Right lobe of liver (tissue), 4 donors: ENCODE data around the gene PCDH17.

Experiments
- CTCF ChIP-seq, 4 donors: fragments of 200-600 bp in 3 of 4; fragments of 450-650 bp in 1 of 4; IDR thresholded peaks; one replicate each; pipeline versions ENCODE4 v1.5.1 to v1.8.0; 2016 to 2022; ENCODE audit warnings: antibody characterized with exemption in 4 of 4, mild to moderate bottlenecking in 2 of 4
- POLR2A ChIP-seq: fragments of 450-650 bp; IDR thresholded peaks from one replicate; pipeline ENCODE4 v1.6.1; 2017; ENCODE audit warnings: antibody characterized with exemption, mild to moderate bottlenecking
- donor health status: DM: no; HTN: no; CAD: no.
- donor health status: DM: no; HTN: no; CAD: no.
- donor health status: DM: no; HTN: yes; CAD: no.

DNA sequence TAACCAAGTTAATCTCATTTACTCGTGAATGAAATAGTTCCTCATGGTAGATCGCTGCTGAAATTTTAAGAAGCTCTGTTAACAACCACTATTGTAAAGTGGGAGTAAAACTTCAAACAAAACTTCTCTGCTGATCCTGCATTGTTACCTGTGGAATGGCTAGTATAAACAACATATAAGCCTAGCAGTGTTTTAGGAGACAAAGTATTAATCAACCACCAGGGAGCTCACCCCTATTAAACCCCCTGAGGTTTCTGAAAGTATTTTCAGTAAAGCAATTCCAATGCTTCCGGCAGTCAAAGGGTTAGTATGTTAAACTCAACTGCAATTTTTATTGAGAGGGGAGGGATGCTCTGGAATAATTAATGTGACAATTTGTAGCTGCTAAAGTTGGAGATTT, 30.0 kb upstream of the PCDH17 start:
- TF ChIP-seq CTCF (IDR thresholded peaks at IDR 0.05) (no peak), POLR2A (no peak)
